DMS53 (cell line): ENCODE data around the gene ENTHD1.

ENCODE experiments used
- DNase-seq: peaks from one replicate; lab custom pipeline; 2025; lab: John Stamatoyannopoulos, UW

The ENTHD1 gene

DNA sequence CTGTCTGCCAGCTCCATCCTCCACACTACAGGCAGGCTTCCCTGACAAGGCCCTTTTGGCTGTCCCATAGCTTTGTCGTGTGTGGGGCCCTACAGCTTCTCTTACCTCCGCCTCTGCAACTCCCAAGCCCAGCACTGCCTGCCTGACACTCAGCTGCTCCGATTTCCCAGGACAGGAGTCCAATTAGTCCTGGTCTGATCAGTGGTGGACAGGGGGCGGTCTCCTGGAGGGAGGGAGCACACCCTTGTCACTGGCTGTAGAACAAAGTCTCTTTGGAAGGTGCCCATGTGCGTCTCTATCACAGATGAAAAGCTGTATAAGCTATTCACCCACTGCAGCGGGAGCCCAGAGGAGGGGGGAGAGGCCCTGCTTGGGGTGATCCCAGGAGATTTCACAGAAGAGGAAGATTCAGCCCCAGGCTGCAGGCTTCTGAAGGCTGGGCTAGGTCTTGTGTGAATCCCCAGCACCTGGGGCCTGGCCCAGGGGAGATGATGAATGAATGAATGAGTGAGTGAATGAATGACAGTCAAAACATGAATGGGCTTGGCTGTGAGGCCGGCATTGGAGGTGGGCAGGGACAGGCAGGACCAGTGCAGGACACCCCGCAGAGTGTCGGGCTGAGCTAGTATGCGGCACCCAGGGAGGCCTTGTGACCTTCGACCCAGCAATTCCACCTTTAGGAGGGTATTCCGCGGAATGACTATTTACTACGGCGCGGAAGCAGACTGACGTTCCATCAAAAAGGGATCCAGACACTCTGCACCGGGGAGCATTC, 180.6 kb downstream of the ENTHD1 start:
- DNase-seq, result no peak

DNA sequence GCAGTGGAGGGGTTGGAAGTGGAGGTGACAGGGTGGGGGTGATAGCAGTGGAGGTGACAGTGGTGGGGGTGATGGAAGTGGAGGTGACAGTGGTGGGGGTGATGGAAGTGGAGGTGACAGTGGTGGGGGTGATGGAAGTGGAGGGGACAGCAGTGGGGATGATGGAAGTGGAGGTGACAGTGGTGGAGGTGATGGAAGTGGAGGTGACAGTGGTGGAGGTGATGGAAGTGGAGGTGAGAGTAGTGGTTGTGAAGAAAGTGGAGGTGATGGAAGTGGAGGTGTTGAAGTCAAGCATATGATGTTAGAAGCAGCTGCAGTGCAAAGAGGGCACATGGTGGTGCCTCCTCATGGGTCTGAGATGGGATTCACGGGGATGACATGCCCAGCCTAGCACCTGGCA, 181.5 kb downstream of the ENTHD1 start:
- no peak for DNase-seq

- DNase-seq, result no peak
Measured at GRCh38 chr22:39710380-39711150, 183.0 kb downstream of the ENTHD1 start.

GRCh38 chr22:39707816-39708215, 185.7 kb downstream of the ENTHD1 start:
- no peak for DNase-seq

- no peak for DNase-seq
Measured at GRCh38 chr22:39707351-39707750, 186.2 kb downstream of the ENTHD1 start.

DNA sequence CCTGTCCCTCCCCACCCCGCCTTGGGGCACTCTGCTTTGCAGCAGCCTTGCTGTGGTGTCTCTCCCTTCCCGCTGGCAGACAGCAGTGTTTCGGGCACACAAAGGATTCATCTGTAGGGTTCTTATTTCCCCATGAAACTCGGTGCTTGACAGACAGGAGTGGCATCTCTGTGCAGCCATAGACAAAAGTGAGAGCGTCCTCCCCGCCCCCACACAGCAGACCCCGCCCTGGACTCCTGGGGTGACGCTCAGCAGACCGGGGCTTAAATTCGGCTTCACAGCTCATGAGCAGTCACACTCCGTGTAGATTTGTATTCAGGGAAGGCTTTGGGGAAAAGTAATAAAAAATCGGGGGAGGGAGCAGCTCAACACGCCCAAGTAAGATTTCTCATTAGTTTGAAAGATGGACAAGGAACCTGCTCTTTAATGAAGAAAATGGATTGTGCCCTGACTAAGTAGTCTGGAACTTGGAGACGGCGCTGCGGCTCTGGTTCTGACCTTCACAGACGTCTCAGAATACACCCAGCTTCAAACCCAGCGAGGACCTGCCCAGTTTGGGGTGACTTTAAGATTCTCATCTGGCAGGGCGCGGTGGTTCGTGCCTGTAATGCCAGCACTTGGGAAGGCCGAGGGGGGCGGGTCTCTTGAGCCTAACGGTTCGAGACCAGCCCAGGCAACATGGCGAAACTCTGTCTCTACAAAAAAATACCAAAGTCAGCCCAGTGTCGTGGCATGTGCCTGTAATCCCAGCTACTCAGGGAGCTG, 187.0 kb downstream of the ENTHD1 start:
- DNase-seq, result no peak

- DNase-seq, result no peak
Measured at GRCh38 chr22:39705386-39705785, 188.2 kb downstream of the ENTHD1 start.

DNA sequence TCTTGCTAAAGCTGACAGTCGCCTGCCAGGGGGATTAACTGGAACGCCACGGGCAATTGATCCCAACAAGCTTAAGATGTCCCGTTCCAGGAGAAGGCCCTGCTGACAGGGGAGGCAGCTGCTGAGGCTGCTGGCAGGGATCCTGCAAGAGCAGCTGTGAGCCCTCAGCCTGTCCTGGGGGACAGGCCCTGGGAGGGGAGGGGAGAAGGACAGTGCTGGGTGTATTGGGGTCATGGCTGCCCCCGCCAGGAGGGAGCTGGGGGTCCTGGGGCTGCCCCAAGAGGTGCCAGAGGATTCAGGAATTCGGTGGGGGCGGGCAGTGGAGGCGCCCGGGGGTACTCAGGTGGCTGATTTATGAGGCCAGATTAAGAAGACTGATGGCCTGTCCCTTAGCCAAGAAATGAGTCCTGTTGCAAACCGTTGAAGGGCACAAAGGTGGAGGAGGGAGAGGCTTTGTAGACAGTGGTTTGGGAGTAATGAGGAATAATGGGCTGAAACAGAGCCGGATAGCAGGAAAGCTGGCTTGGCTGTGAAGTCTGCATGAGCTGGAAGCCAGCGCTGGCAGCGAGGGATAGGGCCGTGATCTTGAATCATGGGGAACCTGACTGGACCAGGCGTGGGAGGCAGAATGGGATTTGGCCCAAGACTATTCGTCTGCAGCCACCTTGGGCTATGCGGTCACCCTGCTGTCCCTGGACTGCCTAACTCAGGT, 189.5 kb downstream of the ENTHD1 start:
- DNase-seq, result no peak

DNA sequence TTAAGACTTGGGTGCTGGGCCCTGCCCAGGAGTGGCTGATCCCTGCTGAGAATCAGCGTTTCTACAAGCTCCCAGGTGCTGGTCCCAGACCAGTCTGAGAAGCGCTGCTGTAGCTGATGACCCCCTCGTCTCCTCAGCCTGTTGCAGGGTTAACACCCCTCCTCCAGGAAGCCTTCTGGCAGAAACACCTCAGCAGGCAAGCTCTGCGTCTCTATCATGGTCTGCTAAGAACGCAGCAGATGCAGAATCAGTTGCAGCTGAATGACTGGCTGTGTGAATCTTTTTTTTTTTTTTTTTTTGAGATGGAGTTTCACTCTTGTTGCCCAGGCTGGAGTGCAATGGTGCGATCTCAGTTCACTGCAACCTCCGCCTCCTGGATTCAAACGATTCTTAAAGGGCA, 190.5 kb downstream of the ENTHD1 start:
- DNase-seq, result no peak

DNA sequence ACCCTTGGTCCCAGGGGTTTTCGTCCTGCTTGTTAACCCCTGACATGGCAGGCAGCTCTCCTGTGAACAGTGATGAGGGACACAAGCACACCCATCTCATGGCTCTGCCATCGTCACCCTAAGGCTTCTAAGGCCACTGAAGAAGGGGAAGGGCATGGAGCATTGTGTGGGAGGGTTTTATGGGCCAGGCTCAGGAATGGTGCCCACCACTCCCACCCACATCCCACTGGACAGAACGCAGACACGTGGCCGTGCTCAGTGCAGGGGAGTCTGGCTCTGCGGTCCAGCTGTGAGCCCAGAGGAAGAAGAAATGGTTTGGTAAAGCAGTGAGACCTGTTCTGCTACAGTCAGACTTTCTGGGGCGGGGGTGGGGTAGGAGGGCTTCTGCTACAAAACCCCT, 193.0 kb downstream of the ENTHD1 start:
- no peak for DNase-seq

DNA sequence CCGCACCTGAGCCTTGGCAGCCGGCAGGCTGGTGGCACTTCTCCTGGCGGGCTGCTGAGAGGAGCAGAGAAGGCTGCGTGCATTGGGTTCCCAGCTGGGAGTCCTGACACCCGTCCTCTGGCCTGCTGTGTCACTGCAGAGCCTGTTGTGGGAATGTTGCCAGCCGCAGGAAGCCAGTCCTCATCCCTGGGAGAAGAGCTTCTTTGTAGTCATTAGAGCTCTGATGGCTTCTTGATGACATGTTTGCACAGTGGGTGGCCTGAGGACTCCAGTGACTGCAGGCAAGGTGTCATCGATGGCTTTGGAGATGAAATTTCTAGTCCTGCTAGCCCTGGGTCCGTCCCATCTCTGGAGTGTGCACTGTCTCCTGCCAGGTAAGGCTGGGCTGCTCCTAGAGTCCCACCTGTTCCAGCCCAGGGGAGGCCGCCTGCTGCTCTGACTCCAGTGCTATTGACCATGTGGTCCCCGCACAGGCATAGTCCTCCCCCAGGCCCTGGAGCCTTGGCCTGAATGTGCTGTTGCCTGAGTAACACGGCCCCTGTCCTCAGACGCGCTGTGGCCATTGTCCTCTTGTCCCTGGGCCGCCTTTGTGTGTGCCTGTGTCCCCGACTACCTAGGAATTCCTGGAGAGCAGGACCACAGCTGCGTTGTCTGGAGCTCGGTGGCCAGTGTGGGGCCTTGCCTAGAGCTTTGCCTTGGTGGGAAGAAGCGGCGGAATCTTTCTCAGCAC, 193.8 kb downstream of the ENTHD1 start:
- DNase-seq, result peak; percentile 89

GRCh38 chr22:39697790-39698430, 195.7 kb downstream of the ENTHD1 start:
- DNase-seq, result peak; percentile 29

DNA sequence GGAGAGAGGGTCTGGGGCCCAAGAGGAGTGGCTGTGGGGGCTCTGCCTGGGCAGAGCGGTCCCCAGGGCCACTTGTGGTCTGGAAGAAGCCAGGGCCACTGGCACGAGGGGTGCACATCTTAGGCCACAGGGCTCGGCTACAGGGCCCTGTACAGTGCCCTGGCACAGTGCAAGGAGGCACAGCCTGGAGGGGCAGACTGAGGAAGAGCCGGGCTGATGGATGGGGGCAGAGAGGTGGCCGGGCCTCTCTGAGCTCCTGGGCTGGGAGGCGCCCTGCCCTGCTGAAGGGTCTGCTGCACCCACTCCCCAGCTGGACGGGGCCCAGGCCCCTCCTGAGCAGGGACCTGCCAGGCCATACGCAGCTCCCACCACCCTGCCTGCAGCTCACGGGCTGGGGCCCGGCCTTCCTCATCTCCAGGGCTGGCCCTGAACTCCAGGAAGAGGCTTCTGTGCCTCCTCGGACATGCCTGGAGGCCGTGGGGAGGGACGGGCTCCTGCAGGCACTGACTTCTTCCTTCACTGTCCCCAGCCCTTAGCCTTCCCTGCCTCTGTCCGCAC, 199.5 kb downstream of the ENTHD1 start:
- no peak for DNase-seq
